ES-I3 (cell line): ENCODE results near the gene OGFOD3.

Source experiments
- H3K36me3 ChIP-seq: 2 replicates; pipeline ENCODE4 v1.6.1; 2013; ENCODE audit warnings: mild to moderate bottlenecking, low read length, control low read depth, moderate library complexity; ENCODE audit not compliant: insufficient read depth
- H3K4me1 ChIP-seq: 2 replicates; pipeline ENCODE4 v1.6.1; 2013; ENCODE audit warnings: mild to moderate bottlenecking, control low read depth, low read length; ENCODE audit not compliant: insufficient read depth
- H3K9ac ChIP-seq: 2 replicates; pipeline ENCODE4 v1.6.1; 2013; ENCODE audit warnings: low read depth, mild to moderate bottlenecking, low read length, moderate library complexity
- H3K9me3 ChIP-seq: 2 replicates; pipeline ENCODE4 v1.6.1; 2013; ENCODE audit warnings: mild to moderate bottlenecking, low read length, moderate library complexity; ENCODE audit not compliant: control insufficient read depth, insufficient read depth

Gene OGFOD3

DNA sequence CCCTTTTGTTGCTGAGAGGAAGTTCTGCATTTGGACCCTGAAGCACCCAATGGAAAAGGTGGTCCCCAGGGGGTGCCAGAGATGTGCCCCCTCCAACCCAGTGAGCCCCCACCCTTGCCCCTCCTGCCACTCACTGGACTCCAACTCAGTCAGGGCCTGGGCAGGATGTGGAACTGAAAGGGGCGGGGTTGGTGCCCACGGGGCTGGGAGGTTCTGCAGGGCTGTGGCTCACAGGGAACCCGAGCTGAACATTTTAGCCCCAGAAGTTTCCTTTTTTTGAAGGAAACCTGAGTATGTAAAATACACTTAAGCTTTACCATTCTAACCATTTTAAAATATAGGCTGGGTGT lies 15.8 kb upstream of the OGFOD3 start:
- no peaks in the 10 kb centered on the region; the same call in 1 of the 2 replicates for H3K4me1 ChIP-seq
- H3K36me3 ChIP-seq, result no peaks in the 10 kb centered on the region; the same call in 1 of the 2 replicates
- H3K9me3 ChIP-seq, result no peaks in the 10 kb centered on the region
- H3K9ac ChIP-seq, result no peak overlapping the region

DNA sequence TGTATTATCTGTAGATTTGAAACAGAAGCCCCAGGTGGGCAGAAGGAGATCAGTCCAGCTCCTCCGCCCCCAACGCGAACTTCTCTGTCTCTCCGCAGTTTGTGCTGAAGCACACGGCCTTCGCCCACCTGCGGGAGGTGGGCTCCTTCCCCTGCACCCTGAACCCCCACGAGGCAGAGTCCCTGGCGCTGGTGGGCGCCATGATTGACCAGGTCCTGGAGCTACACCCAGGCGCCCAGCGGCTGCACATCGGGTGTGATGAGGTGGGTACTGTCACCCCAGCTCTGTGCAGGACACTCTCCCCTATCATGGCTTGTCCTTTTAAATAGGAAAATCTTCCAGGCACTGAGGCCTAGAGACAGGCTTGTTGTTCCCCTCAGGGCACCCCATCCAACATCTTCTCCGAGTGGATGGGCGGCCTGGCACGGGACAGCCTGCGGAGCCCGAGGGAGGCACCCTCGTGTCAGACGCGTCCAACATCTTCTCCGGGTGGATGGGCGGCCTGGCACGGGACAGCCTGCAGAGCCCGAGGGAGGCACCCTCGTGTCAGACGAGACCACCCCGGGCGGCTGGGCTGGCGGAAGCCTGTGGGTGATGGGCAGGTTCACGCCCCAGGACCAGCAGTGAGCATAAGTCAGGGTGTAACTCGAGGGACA lies 15.3 kb upstream of the OGFOD3 start:
- no peaks in the 10 kb centered on the region; the same call in 1 of the 2 replicates for H3K4me1 ChIP-seq
- no peak overlapping the region for H3K9ac ChIP-seq
- peaks cover under 1% of the 10 kb centered on the region; the same call in 1 of the 2 replicates for H3K36me3 ChIP-seq
- no peaks in the 10 kb centered on the region for H3K9me3 ChIP-seq

DNA sequence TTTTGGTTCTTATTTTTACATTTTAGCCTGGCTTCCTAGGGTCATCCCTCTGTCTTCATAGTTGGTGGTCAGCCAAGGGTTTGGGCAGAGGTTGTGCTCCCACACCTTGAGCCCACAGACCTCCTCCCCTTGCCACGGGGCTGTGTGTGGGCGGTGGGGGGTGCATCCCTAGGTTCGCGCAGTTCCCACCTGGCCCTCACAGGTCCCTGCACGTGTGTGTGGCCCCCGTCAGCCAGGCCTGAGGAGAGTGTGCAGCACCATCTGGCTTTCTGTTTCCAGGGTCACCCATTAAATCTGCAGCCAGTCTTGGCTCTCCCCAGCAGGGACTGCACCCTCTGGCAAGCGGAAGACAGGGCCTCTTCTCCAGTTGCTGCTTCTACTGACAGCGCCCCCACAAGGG lies 13.6 kb upstream of the OGFOD3 start:
- H3K36me3 ChIP-seq, result peaks cover 2% of the 10 kb centered on the region; the same call in 1 of the 2 replicates
- no peaks in the 10 kb centered on the region; the same call in 1 of the 2 replicates for H3K4me1 ChIP-seq
- no peaks in the 10 kb centered on the region for H3K9me3 ChIP-seq
- no peak overlapping the region for H3K9ac ChIP-seq

DNA sequence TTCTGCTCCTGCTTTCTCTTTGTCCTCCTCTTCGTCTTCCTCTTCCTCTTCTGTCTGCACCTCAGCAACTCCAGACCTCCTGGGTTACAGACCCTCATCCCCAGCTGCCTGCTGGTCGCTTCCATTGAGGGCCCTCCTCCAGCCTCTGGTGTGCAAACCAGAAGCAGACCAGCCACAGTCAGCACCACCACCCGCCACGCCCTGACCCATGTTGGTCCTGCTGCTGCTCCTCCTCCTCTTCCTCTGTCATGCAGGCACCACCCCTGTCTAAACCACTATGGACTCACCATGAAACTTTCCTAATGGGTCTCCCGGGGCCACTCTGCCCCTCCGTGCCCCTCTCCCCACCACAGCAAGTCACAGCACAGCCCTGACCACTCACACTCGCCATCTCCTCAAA lies 11.4 kb upstream of the OGFOD3 start:
- Histone ChIP-seq H3K9ac (no peak overlapping the region), H3K9me3 (no peaks in the 10 kb centered on the region), H3K4me1 (no peaks in the 10 kb centered on the region), H3K36me3 (peaks cover 2% of the 10 kb centered on the region; the same call in 1 of the 2 replicates)

DNA sequence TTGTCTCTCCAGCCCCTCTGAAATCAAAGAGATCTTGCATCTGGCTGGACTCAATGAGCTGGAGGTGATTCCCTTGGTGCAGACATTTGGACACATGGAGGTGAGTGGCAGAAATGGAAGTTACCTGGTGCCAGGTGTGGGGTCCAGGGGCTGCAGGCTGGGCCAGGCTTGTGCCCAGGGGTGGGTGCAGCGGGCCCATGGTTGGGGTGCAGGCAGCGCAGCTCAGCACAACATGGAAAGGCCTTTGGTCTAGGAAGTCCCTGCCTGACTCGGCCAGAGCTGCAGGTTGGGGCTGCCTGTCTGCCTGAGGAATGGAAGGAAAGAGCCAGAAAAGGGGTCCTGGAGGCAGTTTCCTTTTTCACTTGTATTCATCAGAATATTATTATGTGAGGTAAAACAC lies 10.2 kb upstream of the OGFOD3 start:
- no peak overlapping the region for H3K9ac ChIP-seq
- H3K36me3 ChIP-seq, result peaks cover 2% of the 10 kb centered on the region; the same call in 1 of the 2 replicates
- H3K4me1 ChIP-seq, result no peaks in the 10 kb centered on the region
- H3K9me3 ChIP-seq, result no peaks in the 10 kb centered on the region

DNA sequence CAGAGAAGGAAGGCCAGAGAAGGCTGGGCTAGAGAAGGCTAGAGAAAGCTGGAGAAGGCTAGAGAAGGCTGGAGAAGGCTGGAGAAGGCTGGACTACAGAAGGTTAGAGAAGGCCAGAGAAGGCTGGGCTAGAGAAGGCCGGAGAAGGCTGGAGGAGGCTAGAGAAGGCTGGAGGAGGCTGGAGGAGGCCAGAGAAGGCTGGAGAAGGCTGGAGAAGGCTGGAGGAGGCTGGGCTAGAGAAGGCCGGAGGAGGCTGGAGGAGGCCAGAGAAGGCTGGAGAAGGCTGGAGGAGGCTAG lies 6.4 kb upstream of the OGFOD3 start:
- peaks cover 2% of the 10 kb centered on the region; the same call in 1 of the 2 replicates for H3K36me3 ChIP-seq
- H3K4me1 ChIP-seq, result no peaks in the 10 kb centered on the region
- 0 out of 2 replicates have a peak, but pooled peaks cover 3% of the 10 kb centered on the region for H3K9me3 ChIP-seq
- H3K9ac ChIP-seq, result no peak overlapping the region

DNA sequence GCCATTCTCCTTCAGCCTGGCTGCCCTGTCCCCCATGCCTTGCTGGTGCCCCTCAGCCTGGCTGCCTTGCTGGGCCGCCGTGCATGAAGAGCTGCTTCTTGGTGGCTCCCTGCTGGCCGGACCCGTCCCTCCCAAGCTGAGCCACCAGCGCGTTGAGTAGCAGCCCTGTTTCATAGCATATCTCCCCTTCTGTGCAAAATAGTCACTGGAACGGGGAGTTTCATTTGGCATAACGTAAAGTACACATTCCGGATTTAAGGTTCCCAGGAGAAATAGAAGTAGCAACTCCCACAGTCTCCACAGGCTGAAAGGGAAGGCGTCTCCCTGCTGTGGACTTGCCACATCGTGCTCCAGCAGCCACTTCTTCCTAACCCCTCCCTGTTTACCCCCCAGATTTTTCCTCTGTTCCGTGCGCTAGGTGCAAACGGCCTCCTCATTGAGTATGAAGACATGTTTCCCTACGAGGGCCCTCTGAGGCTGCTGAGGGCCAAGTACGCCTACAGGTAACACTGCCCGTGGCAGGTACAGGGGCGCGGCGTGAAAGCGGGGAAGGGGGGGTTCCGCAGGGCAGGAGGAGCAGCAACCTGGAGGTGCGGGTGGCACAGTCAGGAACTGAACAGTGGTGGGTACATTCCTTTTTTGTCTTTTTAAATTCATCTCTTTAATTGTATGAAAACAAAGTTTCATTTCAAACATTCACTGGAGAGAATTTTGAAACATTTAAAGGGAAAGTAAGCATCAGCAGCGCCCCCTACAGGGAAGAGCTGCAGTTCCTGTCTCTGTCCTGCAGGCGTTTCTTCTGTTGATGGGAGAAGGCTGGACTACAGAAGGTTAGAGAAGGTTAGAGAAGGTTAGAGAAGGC lies 5.8 kb upstream of the OGFOD3 start:
- 0 out of 2 replicates have a peak, but pooled peaks cover 3% of the 10 kb centered on the region for H3K9me3 ChIP-seq
- peaks cover 2% of the 10 kb centered on the region; the same call in 1 of the 2 replicates for H3K36me3 ChIP-seq
- H3K4me1 ChIP-seq, result no peaks in the 10 kb centered on the region
- H3K9ac ChIP-seq, result no peak overlapping the region

DNA sequence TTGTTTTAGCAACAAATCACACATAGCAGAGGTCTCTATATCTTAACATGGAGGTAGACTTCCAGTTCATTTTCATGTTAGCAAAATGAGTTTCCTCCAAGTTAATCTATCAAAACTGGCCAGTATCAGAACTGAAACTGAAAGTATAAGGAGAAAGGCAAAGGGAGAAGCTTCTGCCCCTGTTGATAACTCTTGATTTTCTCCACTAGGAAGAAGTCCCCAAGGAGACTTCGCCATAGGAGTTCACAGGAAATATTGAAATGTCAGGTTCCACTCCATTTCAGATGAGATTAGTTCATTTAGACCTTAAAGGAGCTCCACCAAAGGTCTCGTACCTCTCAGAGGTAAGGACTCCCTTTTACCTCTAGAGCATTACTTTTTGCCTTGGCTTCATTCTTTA lies 1.2 kb upstream of the OGFOD3 start:
- no peak overlapping the region for H3K9ac ChIP-seq

DNA sequence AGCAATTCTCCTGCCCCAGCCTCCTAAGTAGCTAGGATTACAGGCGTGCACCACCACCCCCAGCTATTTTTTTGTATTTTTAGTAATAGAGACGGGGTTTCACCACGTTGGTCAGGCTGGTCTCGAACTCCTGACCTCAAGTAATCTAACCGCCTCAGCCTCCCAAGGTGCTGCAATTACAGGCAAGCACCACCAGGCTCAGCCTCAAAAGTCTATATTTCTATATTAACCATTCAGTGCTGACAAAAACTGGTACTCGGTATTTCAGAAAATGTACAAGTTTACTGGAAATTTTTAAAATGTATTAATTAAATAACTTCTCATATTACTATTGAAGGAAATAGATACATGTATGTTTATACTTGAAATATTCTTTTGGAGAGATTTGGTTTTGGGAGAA lies 1.6 kb downstream of the OGFOD3 start:
- Histone ChIP-seq H3K9me3 (no peaks in the 10 kb centered on the region), H3K4me1 (no peaks in the 10 kb centered on the region), H3K36me3 (no peaks in the 10 kb centered on the region)

More for the DNA sequence above, 1.2 kb upstream of the OGFOD3 start:
- Histone ChIP-seq H3K9me3 (0 out of 2 replicates have a peak, but pooled peaks cover 3% of the 10 kb centered on the region), H3K4me1 (no peaks in the 10 kb centered on the region), H3K36me3 (no peaks in the 10 kb centered on the region)

DNA sequence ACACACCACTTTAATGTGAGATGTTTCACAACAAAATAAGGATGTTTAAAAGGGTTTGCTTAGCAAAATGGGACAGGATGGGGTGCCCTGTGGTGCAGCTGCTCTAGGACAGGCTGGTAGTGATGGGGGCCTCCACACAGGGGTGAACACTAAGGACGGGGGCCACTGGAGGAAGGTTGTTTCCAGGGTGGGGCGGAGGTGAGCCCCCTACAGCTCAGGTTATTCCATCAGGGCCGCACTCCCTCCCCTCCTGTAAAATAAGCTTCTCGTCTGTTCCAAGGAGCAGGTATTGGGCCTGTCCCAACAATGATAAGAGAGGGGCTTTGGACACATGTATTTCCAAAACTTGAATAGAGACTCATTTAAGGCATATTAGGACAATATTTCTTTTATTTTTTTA lies 2.1 kb downstream of the OGFOD3 start:
- Histone ChIP-seq H3K9ac (no peak overlapping the region), H3K36me3 (no peaks in the 10 kb centered on the region), H3K9me3 (no peaks in the 10 kb centered on the region), H3K4me1 (no peaks in the 10 kb centered on the region)

More for the DNA sequence above, 1.6 kb downstream of the OGFOD3 start:
- no peak overlapping the region for H3K9ac ChIP-seq

DNA sequence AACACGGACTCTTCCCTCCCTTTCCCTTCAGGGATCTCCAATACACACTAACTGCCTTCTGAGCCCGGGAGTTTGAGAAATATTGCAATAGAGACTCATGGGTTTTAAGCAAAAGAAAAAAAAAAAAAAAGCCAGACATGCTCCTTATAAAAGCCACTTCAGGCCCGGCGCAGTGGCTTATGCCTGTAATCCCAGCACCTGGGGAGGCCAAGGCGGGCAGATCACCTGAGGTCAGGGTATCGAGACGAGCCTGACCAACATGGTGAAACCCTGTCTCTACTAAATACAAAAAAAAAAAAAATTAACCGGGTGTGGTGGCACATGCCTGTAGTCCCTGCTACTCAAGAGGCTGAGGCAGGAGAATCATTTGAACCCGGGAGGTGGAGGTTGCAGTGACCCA lies 2.6 kb downstream of the OGFOD3 start:
- H3K9ac ChIP-seq, result no peak overlapping the region
- H3K4me1 ChIP-seq, result no peaks in the 10 kb centered on the region
- no peaks in the 10 kb centered on the region for H3K36me3 ChIP-seq
- H3K9me3 ChIP-seq, result no peaks in the 10 kb centered on the region

DNA sequence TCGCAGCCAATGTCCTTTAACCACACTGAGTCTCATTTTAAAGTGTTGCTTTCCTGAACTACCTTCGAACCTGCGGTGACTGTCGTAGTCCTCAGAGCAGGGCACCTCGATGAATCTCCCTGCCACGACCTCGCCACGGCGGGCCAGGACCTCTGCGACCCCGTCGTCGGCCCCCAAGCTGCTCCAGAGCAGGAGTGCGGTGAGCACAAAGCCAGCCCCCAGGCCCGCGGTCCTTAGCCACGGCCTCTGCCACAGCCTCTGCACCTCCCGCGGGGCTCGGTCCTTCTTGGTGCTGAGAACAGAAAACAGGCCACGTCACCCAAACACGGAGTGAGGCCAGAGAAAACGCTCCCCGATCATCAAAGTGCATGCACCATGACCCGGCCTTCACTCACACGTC lies 3.0 kb downstream of the OGFOD3 start:
- no peaks in the 10 kb centered on the region for H3K9me3 ChIP-seq
- no peaks in the 10 kb centered on the region for H3K4me1 ChIP-seq
- H3K9ac ChIP-seq, result no peak overlapping the region
- no peaks in the 10 kb centered on the region for H3K36me3 ChIP-seq

DNA sequence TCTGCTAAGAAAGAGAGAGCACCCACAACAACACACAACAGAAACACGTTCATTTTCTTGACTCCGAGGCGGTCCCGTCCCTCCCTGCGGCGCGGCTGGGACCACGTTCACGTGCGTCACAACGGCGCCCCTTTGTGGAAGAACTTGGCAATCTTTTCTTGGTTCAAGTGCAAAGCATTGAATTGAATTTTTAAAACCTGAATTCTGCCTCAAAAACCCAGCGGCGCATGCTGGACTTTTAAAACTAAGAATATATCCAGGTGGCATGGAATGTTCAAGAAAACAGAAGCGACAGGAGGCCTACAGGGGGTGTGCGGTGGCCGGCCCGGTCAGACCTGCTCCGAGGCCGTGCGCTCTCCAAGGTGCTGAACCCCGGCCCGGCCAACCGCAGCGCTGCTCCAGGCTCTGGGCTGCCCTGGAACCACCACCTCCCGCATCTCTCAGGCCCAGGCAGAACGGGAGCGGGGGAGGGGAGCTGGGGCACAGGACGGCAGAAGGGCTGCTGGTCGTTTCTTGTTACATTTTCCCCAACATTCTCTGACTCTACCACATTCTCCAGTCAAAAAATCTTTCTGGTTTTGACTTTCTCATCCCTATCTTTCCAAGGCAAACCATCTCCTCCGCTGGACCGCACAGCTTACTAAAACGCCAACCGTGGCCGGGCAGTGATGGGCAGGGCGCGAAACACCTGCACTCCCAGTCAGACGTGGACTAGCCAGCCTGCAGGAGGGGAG lies 3.7 kb downstream of the OGFOD3 start:
- Histone ChIP-seq H3K4me1 (no peaks in the 10 kb centered on the region), H3K9me3 (no peaks in the 10 kb centered on the region), H3K36me3 (no peaks in the 10 kb centered on the region), H3K9ac (no peak overlapping the region; the same call in 1 of the 2 replicates)
